Brain pericyte (primary cell): Measurements from ENCODE around the gene E4F1.

Source experiments
- DNase-seq: peaks from one replicate; pipeline ENCODE4 v3.0.0-alpha.2; 2012; ENCODE audit warnings: low read depth, low spot score

Gene E4F1

GRCh38 chr16:2206780-2207433 is 16.5 kb upstream of the E4F1 start:
- no peak for DNase-seq

GRCh38 chr16:2207872-2208271 is 15.5 kb upstream of the E4F1 start:
- DNase-seq, result no peak

- no peak for DNase-seq
Observed at GRCh38 chr16:2208308-2208707, 15.1 kb upstream of the E4F1 start.

- no peak for DNase-seq
Observed at GRCh38 chr16:2208772-2209171, 14.6 kb upstream of the E4F1 start.

GRCh38 chr16:2209258-2210008 is 14.0 kb upstream of the E4F1 start:
- DNase-seq, result no peak

GRCh38 chr16:2210009-2210332 is 13.4 kb upstream of the E4F1 start:
- no peak for DNase-seq

GRCh38 chr16:2210386-2211365 is 12.7 kb upstream of the E4F1 start, which contains the start of gene BRICD5:
Gene BRICD5 (minus strand): TSS chr16:2210863. CDS start chr16:2210833, 30 bp downstream.
- DNase-seq, result no peak

GRCh38 chr16:2211923-2212347 is 11.5 kb upstream of the E4F1 start:
- no peak for DNase-seq

GRCh38 chr16:2212362-2213324 is 10.7 kb upstream of the E4F1 start:
- DNase-seq, result no peak

GRCh38 chr16:2213817-2214718 is 9.3 kb upstream of the E4F1 start:
- no peak for DNase-seq

- DNase-seq, result no peak
Observed at GRCh38 chr16:2214719-2214968, 8.7 kb upstream of the E4F1 start, which contains the start of gene PGP. Gene PGP (minus strand): TSS chr16:2214840. CDS start chr16:2214777, 63 bp downstream.

GRCh38 chr16:2216330-2216729 is 7.1 kb upstream of the E4F1 start:
- no peak for DNase-seq

GRCh38 chr16:2223942-2224486 is 623 bp downstream of the E4F1 start:
- DNase-seq, result no peak

GRCh38 chr16:2226245-2226793 is 2.9 kb downstream of the E4F1 start:
- DNase-seq, result no peak

- no peak for DNase-seq
Observed at GRCh38 chr16:2226918-2227317, 3.5 kb downstream of the E4F1 start.

- DNase-seq, result no peak
Observed at GRCh38 chr16:2228161-2228824, 4.9 kb downstream of the E4F1 start.

GRCh38 chr16:2229091-2229490 is 5.7 kb downstream of the E4F1 start:
- no peak for DNase-seq

GRCh38 chr16:2229632-2230250 is 6.3 kb downstream of the E4F1 start:
- no peak for DNase-seq

GRCh38 chr16:2230376-2230775 is 7.0 kb downstream of the E4F1 start:
- no peak for DNase-seq
